ENCODE measurements around the gene SCAMP2.

DNA sequence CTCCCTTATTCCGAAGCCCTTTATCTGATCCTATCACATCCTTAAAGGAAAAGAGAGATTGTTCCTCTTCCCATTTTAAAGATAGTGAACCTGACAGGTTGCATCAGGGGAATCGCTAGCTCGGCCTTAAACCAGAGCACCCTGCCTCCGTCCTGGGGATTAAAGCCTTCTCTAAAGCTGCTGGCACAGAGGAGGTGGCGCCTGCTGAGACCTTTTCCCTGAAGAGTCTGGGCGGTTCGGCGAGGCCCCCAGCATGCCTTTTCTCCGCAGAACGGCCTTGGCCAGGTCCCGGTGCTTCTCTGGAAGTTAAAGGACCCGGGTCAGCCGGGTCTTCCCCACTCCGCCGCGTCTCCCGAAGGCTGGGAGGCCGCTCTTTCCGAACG, 32.9 kb upstream of the SCAMP2 start:
- no peak for TF ChIP-seq ZNF777 (CRISPR knock-in tag; IDR thresholded peaks at IDR 0.05)
- no peak for TF ChIP-seq POLR2AphosphoS5 (IDR thresholded peaks at IDR 0.05; ENCODE audit: low read depth, low read length)
- TF ChIP-seq ELF1 (CRISPR knock-in tag; IDR thresholded peaks at IDR 0.05): no peak
- TF ChIP-seq, protein P1, sequence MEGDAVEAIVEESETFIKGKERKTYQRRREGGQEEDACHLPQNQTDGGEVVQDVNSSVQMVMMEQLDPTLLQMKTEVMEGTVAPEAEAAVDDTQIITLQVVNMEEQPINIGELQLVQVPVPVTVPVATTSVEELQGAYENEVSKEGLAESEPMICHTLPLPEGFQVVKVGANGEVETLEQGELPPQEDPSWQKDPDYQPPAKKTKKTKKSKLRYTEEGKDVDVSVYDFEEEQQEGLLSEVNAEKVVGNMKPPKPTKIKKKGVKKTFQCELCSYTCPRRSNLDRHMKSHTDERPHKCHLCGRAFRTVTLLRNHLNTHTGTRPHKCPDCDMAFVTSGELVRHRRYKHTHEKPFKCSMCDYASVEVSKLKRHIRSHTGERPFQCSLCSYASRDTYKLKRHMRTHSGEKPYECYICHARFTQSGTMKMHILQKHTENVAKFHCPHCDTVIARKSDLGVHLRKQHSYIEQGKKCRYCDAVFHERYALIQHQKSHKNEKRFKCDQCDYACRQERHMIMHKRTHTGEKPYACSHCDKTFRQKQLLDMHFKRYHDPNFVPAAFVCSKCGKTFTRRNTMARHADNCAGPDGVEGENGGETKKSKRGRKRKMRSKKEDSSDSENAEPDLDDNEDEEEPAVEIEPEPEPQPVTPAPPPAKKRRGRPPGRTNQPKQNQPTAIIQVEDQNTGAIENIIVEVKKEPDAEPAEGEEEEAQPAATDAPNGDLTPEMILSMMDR (CRISPR knock-in tag; IDR thresholded peaks at IDR 0.05): no peak
- TF ChIP-seq, protein P2, sequence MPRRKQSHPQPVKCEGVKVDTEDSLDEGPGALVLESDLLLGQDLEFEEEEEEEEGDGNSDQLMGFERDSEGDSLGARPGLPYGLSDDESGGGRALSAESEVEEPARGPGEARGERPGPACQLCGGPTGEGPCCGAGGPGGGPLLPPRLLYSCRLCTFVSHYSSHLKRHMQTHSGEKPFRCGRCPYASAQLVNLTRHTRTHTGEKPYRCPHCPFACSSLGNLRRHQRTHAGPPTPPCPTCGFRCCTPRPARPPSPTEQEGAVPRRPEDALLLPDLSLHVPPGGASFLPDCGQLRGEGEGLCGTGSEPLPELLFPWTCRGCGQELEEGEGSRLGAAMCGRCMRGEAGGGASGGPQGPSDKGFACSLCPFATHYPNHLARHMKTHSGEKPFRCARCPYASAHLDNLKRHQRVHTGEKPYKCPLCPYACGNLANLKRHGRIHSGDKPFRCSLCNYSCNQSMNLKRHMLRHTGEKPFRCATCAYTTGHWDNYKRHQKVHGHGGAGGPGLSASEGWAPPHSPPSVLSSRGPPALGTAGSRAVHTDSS (CRISPR knock-in tag; conservative IDR thresholded peaks at IDR 0.05): no peak
- no peak for TF ChIP-seq CBFB (CRISPR knock-in tag; IDR thresholded peaks at IDR 0.05)
- no peak for TF ChIP-seq POLR2AphosphoS2 (IDR thresholded peaks at IDR 0.05; ENCODE audit: low read depth, low read length)
- no peak for TF ChIP-seq RCOR2 (CRISPR knock-in tag; IDR thresholded peaks at IDR 0.05)
- no peak for TF ChIP-seq ZNF12 (CRISPR knock-in tag; IDR thresholded peaks at IDR 0.05)
- no peak for TF ChIP-seq ONECUT2 (CRISPR knock-in tag; IDR thresholded peaks at IDR 0.05)
- TF ChIP-seq, protein P3, sequence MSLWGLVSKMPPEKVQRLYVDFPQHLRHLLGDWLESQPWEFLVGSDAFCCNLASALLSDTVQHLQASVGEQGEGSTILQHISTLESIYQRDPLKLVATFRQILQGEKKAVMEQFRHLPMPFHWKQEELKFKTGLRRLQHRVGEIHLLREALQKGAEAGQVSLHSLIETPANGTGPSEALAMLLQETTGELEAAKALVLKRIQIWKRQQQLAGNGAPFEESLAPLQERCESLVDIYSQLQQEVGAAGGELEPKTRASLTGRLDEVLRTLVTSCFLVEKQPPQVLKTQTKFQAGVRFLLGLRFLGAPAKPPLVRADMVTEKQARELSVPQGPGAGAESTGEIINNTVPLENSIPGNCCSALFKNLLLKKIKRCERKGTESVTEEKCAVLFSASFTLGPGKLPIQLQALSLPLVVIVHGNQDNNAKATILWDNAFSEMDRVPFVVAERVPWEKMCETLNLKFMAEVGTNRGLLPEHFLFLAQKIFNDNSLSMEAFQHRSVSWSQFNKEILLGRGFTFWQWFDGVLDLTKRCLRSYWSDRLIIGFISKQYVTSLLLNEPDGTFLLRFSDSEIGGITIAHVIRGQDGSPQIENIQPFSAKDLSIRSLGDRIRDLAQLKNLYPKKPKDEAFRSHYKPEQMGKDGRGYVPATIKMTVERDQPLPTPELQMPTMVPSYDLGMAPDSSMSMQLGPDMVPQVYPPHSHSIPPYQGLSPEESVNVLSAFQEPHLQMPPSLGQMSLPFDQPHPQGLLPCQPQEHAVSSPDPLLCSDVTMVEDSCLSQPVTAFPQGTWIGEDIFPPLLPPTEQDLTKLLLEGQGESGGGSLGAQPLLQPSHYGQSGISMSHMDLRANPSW (CRISPR knock-in tag; IDR thresholded peaks at IDR 0.05; ENCODE audit: borderline replicate concordance): no peak

Measured in HepG2 (cell line).